ENCODE data around the gene FXYD7. TPM values are rescaled to one million over a fixed set of nuclear protein-coding genes. Genes with fewer than 3 reads are reported as not detected.

FXYD7 gene, protein sequence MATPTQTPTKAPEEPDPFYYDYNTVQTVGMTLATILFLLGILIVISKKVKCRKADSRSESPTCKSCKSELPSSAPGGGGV
- polyA plus RNA-seq (2013): 0.14 and 0.32 TPM in 2 replicates

DNA sequence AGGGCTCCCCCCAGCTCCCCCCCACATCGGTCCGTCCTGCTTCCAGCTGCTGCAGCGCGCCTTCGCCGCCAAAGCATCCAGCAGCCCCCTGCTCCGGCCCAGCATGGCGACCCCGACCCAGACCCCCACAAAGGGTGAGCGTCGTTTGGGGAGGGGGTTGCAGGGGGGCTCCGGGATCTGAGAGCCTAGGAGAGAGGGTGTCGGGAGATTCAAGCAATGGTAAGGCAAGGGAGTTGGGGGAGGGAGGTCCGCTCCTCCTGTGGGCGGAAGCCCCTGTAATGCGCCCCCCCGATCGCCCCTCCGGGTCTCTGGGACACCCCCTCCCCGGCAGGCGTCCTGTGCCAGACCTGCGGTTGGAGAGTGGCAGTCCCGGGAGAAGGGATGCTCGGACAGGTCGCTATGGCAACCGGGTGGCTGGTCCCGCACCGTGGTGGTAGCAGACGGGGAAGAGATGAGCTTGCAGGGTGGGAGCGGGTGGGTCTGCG, at the start of gene FXYD7:
TSS of gene FXYD7 (plus strand) at position 25 of the 485 bp plus-strand sequence. CDS start at position 104, 79 bp downstream.
- no peak within 1 kb of the TSS for H2BK5ac ChIP-seq (ENCODE audit: low read depth, low read length, poor library complexity)
- no peak for DNase-seq

DNA sequence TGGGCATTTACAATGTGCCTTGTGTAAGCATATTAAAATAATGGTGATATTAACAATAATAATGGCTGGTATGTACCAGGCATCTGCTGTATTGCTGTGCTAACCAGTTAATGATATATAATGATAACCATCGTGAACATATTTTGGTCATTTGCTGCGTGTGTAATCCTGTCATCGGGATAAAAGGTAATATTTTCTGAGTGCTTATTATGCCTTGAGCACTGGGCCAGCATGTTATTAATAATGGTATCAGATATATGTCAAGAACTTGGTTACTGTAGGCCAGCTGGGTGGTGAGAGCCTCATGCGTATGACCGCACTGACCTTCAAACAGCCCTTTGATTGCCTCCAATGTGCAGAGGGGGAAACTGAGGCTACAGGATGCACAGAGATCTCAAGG, 49.6 kb upstream of the FXYD7 start:
- Histone ChIP-seq H3K14ac (ENCODE audit: low read length) (peak overlapping the region; percentile 9), H3K79me1 (ENCODE audit: low read length) (peaks cover 5% of the 10 kb centered on the region), H3K4me1 (ENCODE audit: control insufficient read depth in 1 of 2, insufficient read depth in 2 of 2, low read length in 2 of 2) (peaks cover 4 to 8% of the 10 kb centered on the region in 2 experiments), H2BK5ac (ENCODE audit: low read depth, low read length, poor library complexity) (no peak overlapping the region), H2AFZ (ENCODE audit: insufficient read depth, low read length, poor library complexity) (no peak overlapping the region), H3K27me3 (ENCODE audit: insufficient read depth, low read length) (no peaks in the 10 kb centered on the region), H2BK12ac (ENCODE audit: low read length) (no peak overlapping the region), H3K9ac (ENCODE audit: low read length) (peak overlapping the region; percentile 64), H3K4ac (ENCODE audit: low read depth, low read length) (no peak overlapping the region), H4K12ac (ENCODE audit: low read depth, low read length) (no peak overlapping the region), H3K36me3 (ENCODE audit: control insufficient read depth in 1 of 2, insufficient read depth in 2 of 2, low read length in 2 of 2) (no peaks in the 10 kb centered on the region), H3K23ac (ENCODE audit: low read length) (no peak overlapping the region), H4K8ac (ENCODE audit: low read depth, low read length) (no peak overlapping the region), H3K18ac (ENCODE audit: low read length) (no peak overlapping the region), H3K4me3 (ENCODE audit: low read depth, low read length) (no peak overlapping the region), H4K91ac (ENCODE audit: low read depth, low read length) (peak overlapping the region; percentile 3), H3K79me2 (ENCODE audit: control insufficient read depth, insufficient read depth, low read length, poor library complexity) (peaks cover 2% of the 10 kb centered on the region), H2BK120ac (ENCODE audit: insufficient read depth, low read length, poor library complexity) (peak overlapping the region; percentile 29), H3K9me3 (ENCODE audit: insufficient read depth, low read depth, low read length) (no peaks in the 10 kb centered on the region), H3K4me2 (ENCODE audit: low read length) (no peak overlapping the region), H2AK5ac (ENCODE audit: low read length) (no peak overlapping the region), H3K27ac (ENCODE audit: low read depth, low read length) (no peak overlapping the region)
- no CpG with 5 or more reads among the region's 5 CpGs for WGBS (ENCODE audit: extremely low coverage, insufficient coverage, insufficient read length)
- peak in 1 of 2 donors; percentile 49 for DNase-seq

More for the DNA sequence above, at the start of gene FXYD7:
- no peak within 1 kb of the TSS for H3K4me3 ChIP-seq (ENCODE audit: low read depth, low read length)
- H3K27ac ChIP-seq (ENCODE audit: low read depth, low read length): no peak within 1 kb of the TSS
- H2BK120ac ChIP-seq (ENCODE audit: insufficient read depth, low read length, poor library complexity): no peak within 1 kb of the TSS
- H2BK12ac ChIP-seq (ENCODE audit: low read length): no peak within 1 kb of the TSS
- no CpG with 5 or more reads among the region's 31 CpGs for WGBS (ENCODE audit: extremely low coverage, insufficient coverage, insufficient read length)
- no peak within 1 kb of the TSS for H3K23ac ChIP-seq (ENCODE audit: low read length)
- no peaks in the 10 kb centered on the region for H3K79me2 ChIP-seq (ENCODE audit: control insufficient read depth, insufficient read depth, low read length, poor library complexity)
- H2AFZ ChIP-seq (ENCODE audit: insufficient read depth, low read length, poor library complexity): no peak within 1 kb of the TSS
- H3K79me1 ChIP-seq (ENCODE audit: low read length): no peaks in the 10 kb centered on the region
- peak within 1 kb of the TSS; percentile 42 for H3K4me2 ChIP-seq (ENCODE audit: low read length)
- no peak within 1 kb of the TSS for H4K12ac ChIP-seq (ENCODE audit: low read depth, low read length)
- no peak within 1 kb of the TSS for H2AK5ac ChIP-seq (ENCODE audit: low read length)
- H4K91ac ChIP-seq (ENCODE audit: low read depth, low read length): no peak within 1 kb of the TSS
- no peaks in the 10 kb centered on the region for H3K36me3 ChIP-seq (ENCODE audit: control insufficient read depth in 1 of 2, insufficient read depth in 2 of 2, low read length in 2 of 2)
- H3K27me3 ChIP-seq (ENCODE audit: insufficient read depth, low read length): peaks cover 26% of the 10 kb centered on the region
- no peak within 1 kb of the TSS for H4K8ac ChIP-seq (ENCODE audit: low read depth, low read length)
- no peaks in the 10 kb centered on the region for H3K9me3 ChIP-seq (ENCODE audit: insufficient read depth, low read depth, low read length)
- H3K4ac ChIP-seq (ENCODE audit: low read depth, low read length): no peak within 1 kb of the TSS
- H3K9ac ChIP-seq (ENCODE audit: low read length): no peak within 1 kb of the TSS
- peaks cover 0 to 8% of the 10 kb centered on the region in 2 experiments for H3K4me1 ChIP-seq (ENCODE audit: control insufficient read depth in 1 of 2, insufficient read depth in 2 of 2, low read length in 2 of 2)
- no peak within 1 kb of the TSS for H3K14ac ChIP-seq (ENCODE audit: low read length)
- H3K18ac ChIP-seq (ENCODE audit: low read length): no peak within 1 kb of the TSS

DNA sequence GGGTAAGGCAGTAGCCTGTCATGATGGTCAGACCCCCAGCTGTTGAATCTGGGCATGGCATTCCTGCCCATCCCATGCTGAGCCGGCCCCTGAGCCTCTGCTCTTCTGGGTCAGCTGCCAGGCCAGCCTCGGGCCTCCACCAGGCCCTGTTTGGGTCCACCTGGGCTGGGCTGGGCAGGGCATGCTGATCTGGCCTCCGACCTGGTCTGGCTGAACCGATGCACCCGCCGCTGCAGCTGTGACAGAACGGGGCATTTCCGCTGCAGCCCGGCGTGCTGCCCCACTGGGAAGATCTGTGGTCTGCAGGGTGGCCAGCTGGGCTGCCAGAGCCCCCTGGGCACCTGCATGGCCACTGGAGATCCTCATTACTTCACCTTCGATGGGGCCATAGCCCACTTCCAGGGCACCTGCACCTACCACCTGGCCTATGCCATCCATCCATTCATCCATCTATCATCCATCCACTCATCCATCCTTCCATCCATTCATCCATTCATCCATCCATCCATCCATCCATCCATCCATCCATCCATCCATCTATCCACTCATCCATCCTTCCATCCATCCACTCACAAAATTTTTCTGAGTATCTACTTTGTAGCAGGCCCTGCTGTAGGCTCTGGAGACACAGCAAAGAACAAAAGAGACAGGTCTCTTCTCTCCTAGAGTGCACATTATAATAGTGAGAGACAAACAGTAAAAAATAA, 49.0 kb upstream of the FXYD7 start:
- H2AK5ac ChIP-seq (ENCODE audit: low read length): no peak overlapping the region
- H3K4me3 ChIP-seq (ENCODE audit: low read depth, low read length): no peak overlapping the region
- no peak overlapping the region for H3K9ac ChIP-seq (ENCODE audit: low read length)
- H3K14ac ChIP-seq (ENCODE audit: low read length): peak overlapping the region; percentile 9
- no CpG with 5 or more reads among the region's 11 CpGs for WGBS (ENCODE audit: extremely low coverage, insufficient coverage, insufficient read length)
- H3K4me2 ChIP-seq (ENCODE audit: low read length): no peak overlapping the region
- no peak overlapping the region for H3K4ac ChIP-seq (ENCODE audit: low read depth, low read length)
- H2BK5ac ChIP-seq (ENCODE audit: low read depth, low read length, poor library complexity): peak overlapping the region; percentile 21
- H3K79me2 ChIP-seq (ENCODE audit: control insufficient read depth, insufficient read depth, low read length, poor library complexity): peaks cover 2% of the 10 kb centered on the region
- no peak overlapping the region for H3K23ac ChIP-seq (ENCODE audit: low read length)
- H3K27me3 ChIP-seq (ENCODE audit: insufficient read depth, low read length): no peaks in the 10 kb centered on the region
- peak overlapping the region; percentile 3 for H4K91ac ChIP-seq (ENCODE audit: low read depth, low read length)
- no peak for DNase-seq
- H3K27ac ChIP-seq (ENCODE audit: low read depth, low read length): no peak overlapping the region
- H2BK120ac ChIP-seq (ENCODE audit: insufficient read depth, low read length, poor library complexity): peak overlapping the region; percentile 29
- no peak overlapping the region for H3K18ac ChIP-seq (ENCODE audit: low read length)
- no peaks in the 10 kb centered on the region for H3K36me3 ChIP-seq (ENCODE audit: control insufficient read depth in 1 of 2, insufficient read depth in 2 of 2, low read length in 2 of 2)
- no peaks in the 10 kb centered on the region for H3K9me3 ChIP-seq (ENCODE audit: insufficient read depth, low read depth, low read length)
- no peak overlapping the region for H2AFZ ChIP-seq (ENCODE audit: insufficient read depth, low read length, poor library complexity)
- peaks cover 4 to 7% of the 10 kb centered on the region in 2 experiments for H3K4me1 ChIP-seq (ENCODE audit: control insufficient read depth in 1 of 2, insufficient read depth in 2 of 2, low read length in 2 of 2)
- no peak overlapping the region for H4K12ac ChIP-seq (ENCODE audit: low read depth, low read length)
- peak overlapping the region; percentile 8 for H4K8ac ChIP-seq (ENCODE audit: low read depth, low read length)
- H3K79me1 ChIP-seq (ENCODE audit: low read length): peaks cover 5% of the 10 kb centered on the region
- H2BK12ac ChIP-seq (ENCODE audit: low read length): peak overlapping the region; percentile 20

DNA sequence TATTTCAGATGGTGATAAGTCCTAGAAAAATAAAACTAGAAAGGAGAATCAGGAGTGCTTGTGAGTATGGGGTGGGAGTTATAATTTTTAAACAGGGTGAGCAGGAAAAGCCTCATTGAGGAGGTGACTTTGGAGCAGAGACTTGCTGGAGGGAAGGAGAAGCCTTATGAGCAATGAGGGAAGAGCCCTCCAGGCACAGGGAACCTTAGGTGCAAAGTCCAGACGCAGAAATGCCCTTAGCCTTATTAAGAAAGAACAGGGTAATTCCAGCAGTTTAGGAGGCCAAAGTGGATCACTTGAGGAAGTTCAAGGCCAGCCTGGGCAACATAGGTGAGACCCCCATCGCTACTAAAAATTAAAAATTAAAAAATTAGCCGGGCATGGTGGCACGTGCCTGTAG, 48.4 kb upstream of the FXYD7 start:
- Histone ChIP-seq H3K4me1 (ENCODE audit: control insufficient read depth in 1 of 2, insufficient read depth in 2 of 2, low read length in 2 of 2) (peaks cover 4 to 7% of the 10 kb centered on the region in 2 experiments), H4K8ac (ENCODE audit: low read depth, low read length) (no peak overlapping the region), H3K23ac (ENCODE audit: low read length) (no peak overlapping the region), H3K18ac (ENCODE audit: low read length) (no peak overlapping the region), H2AFZ (ENCODE audit: insufficient read depth, low read length, poor library complexity) (no peak overlapping the region), H4K91ac (ENCODE audit: low read depth, low read length) (no peak overlapping the region), H2BK5ac (ENCODE audit: low read depth, low read length, poor library complexity) (no peak overlapping the region), H3K79me1 (ENCODE audit: low read length) (peaks cover 5% of the 10 kb centered on the region), H3K9me3 (ENCODE audit: insufficient read depth, low read depth, low read length) (no peaks in the 10 kb centered on the region), H2BK120ac (ENCODE audit: insufficient read depth, low read length, poor library complexity) (no peak overlapping the region), H3K4me3 (ENCODE audit: low read depth, low read length) (no peak overlapping the region), H3K9ac (ENCODE audit: low read length) (no peak overlapping the region), H3K4ac (ENCODE audit: low read depth, low read length) (no peak overlapping the region), H2AK5ac (ENCODE audit: low read length) (no peak overlapping the region), H4K12ac (ENCODE audit: low read depth, low read length) (no peak overlapping the region), H3K79me2 (ENCODE audit: control insufficient read depth, insufficient read depth, low read length, poor library complexity) (peaks cover 2% of the 10 kb centered on the region), H3K14ac (ENCODE audit: low read length) (no peak overlapping the region), H3K27me3 (ENCODE audit: insufficient read depth, low read length) (no peaks in the 10 kb centered on the region), H2BK12ac (ENCODE audit: low read length) (no peak overlapping the region), H3K27ac (ENCODE audit: low read depth, low read length) (no peak overlapping the region), H3K36me3 (ENCODE audit: control insufficient read depth in 1 of 2, insufficient read depth in 2 of 2, low read length in 2 of 2) (no peaks in the 10 kb centered on the region), H3K4me2 (ENCODE audit: low read length) (no peak overlapping the region)
- no CpG with 5 or more reads among the region's 4 CpGs for WGBS (ENCODE audit: extremely low coverage, insufficient coverage, insufficient read length)
- DNase-seq: peak; percentile 41 to 64

Measured in trophoblast cell (in vitro differentiated cells and primary cell).